Tibial nerve (tissue), 4 donors: Measurements from ENCODE around the gene USP48. TPM values are rescaled to one million over a fixed set of nuclear protein-coding genes. Genes with fewer than 3 reads are reported as not detected.

Source experiments
- DNase-seq, 2 donors: peaks; one replicate each; pipeline ENCODE4 v3.0.0-alpha.2; 2019; ENCODE audit warnings: low spot score in 2 of 2
- H3K27ac ChIP-seq, 4 donors: fragments of 200-600 bp; sonication (generic) in 3 of 4; one replicate each; pipeline ENCODE4 v1.5.1; 2017 to 2019; ENCODE audit warnings: mild to moderate bottlenecking in 1 of 4
- H3K27me3 ChIP-seq, 2 donors: fragments of 200-600 bp; sonication (generic) in 1 of 2; one replicate each; pipeline versions ENCODE4 v1.5.1 to v1.6.0; 2017 to 2019
- H3K36me3 ChIP-seq, 3 donors: fragments of 200-600 bp; sonication (generic); one replicate each; pipeline ENCODE4 v1.5.1; 2018 to 2019
- H3K4me1 ChIP-seq, 4 donors: fragments of 200-600 bp; sonication (generic) in 3 of 4; one replicate each; pipeline ENCODE4 v1.5.1; 2017 to 2019
- H3K4me3 ChIP-seq, 4 donors: fragments of 200-600 bp; sonication (generic) in 3 of 4; one replicate each; pipeline ENCODE4 v1.5.1; 2017 to 2019; ENCODE audit warnings: mild to moderate bottlenecking in 1 of 4, moderate library complexity in 1 of 4
- H3K9me3 ChIP-seq, 4 donors: fragments of 200-600 bp; sonication (generic) in 3 of 4; one replicate each; pipeline ENCODE4 v1.5.1; 2017 to 2019
- EP300 ChIP-seq, 2 donors: sonication (generic); formaldehyde crosslinking; IDR thresholded peaks; one replicate each; pipeline ENCODE4 v1.6.1; 2017; ENCODE audit warnings: antibody characterized with exemption in 2 of 2, mild to moderate bottlenecking in 1 of 2
- POLR2A ChIP-seq, 2 donors: fragments of 450-650 bp; IDR thresholded peaks; one replicate each; pipeline ENCODE4 v1.6.1; 2017; ENCODE audit warnings: antibody characterized with exemption in 2 of 2, mild to moderate bottlenecking in 2 of 2, moderate library complexity in 2 of 2
- WGBS, 2 donors: methylation state at CpG; one replicate each; pipeline ENCODE4 v1.1.5; 2018; 5-methylcytosine and 5-hydroxymethylcytosine counted together
- total RNA-seq, 4 donors: library from RNA; depleted of rRNA; stranded (reverse); fragments of >200 nt; gene quantifications; one replicate each; pipeline ENCODE4 v1.1.0, GENCODE V29; 2016
- TF ChIP-seq, protein P1 (sequence below), 5 experiments: fragments of 200-600 bp in 3 of 5; fragments of 450-650 bp in 2 of 5; sonication (generic) in 3 of 5; IDR thresholded peaks; one replicate each; pipeline ENCODE4 v1.5.1; 2016 to 2019; ENCODE audit warnings: antibody characterized with exemption in 5 of 5, mild to moderate bottlenecking in 3 of 5, moderate library complexity in 2 of 5

Gene USP48
- total RNA-seq, 4 donors from 2014 or later: 51.1 to 65.9 (median 58.7) TPM

DNA sequence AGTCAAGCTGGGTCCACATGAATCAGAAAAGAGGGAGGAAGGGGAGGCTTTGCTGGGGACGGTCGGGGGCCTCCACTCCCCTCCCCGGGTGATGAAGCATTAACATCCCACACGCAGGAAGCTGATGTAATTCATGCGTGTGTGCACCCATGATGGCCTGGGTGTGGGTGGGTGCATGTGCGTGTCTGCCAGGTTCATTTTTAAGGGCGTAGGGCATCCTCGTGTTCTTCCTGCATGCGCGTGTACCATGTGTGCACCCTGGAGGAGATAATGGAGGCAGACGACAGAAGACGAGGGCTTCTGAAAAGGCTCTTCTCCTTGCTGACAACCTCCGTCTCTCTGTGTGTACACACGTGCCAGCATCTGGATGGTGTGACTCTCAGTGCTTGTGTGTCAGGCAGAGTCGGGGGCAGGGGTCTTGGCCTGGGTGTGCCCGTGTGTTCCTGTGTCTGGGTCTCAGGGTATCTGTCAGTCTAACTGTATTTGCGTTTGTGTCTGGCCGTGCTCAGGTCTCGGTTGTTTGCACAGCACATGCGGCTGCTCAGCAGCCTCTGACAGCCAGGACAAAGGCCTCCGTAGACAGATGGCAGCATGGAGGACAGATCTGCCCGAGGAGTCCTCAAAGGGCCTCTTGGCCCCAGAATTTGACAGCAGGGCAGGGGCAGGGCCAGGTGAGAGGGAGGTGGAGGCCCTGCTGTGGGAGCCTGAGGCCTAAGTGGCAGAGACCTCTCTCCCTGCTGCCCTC is 116.2 kb downstream of the USP48 start:
- Histone ChIP-seq H3K4me1 (peaks cover 0 to 32% (median 13%) of the 10 kb centered on the region in 4 donors), H3K27me3 (peaks cover 0 to 69% of the 10 kb centered on the region in 2 donors), H3K4me3 (no peak overlapping the region), H3K36me3 (no peaks in the 10 kb centered on the region), H3K9me3 (no peaks in the 10 kb centered on the region), H3K27ac (no peak overlapping the region)
- 56% methylated on average over 16 to 22 of the region's 22 CpGs for WGBS, 2 donors
- no peak for DNase-seq
- TF ChIP-seq POLR2A (IDR thresholded peaks at IDR 0.05) (no peak), EP300 (IDR thresholded peaks at IDR 0.05) (no peak)
- TF ChIP-seq, protein P1, sequence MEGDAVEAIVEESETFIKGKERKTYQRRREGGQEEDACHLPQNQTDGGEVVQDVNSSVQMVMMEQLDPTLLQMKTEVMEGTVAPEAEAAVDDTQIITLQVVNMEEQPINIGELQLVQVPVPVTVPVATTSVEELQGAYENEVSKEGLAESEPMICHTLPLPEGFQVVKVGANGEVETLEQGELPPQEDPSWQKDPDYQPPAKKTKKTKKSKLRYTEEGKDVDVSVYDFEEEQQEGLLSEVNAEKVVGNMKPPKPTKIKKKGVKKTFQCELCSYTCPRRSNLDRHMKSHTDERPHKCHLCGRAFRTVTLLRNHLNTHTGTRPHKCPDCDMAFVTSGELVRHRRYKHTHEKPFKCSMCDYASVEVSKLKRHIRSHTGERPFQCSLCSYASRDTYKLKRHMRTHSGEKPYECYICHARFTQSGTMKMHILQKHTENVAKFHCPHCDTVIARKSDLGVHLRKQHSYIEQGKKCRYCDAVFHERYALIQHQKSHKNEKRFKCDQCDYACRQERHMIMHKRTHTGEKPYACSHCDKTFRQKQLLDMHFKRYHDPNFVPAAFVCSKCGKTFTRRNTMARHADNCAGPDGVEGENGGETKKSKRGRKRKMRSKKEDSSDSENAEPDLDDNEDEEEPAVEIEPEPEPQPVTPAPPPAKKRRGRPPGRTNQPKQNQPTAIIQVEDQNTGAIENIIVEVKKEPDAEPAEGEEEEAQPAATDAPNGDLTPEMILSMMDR (IDR thresholded peaks at IDR 0.05): no peak

DNA sequence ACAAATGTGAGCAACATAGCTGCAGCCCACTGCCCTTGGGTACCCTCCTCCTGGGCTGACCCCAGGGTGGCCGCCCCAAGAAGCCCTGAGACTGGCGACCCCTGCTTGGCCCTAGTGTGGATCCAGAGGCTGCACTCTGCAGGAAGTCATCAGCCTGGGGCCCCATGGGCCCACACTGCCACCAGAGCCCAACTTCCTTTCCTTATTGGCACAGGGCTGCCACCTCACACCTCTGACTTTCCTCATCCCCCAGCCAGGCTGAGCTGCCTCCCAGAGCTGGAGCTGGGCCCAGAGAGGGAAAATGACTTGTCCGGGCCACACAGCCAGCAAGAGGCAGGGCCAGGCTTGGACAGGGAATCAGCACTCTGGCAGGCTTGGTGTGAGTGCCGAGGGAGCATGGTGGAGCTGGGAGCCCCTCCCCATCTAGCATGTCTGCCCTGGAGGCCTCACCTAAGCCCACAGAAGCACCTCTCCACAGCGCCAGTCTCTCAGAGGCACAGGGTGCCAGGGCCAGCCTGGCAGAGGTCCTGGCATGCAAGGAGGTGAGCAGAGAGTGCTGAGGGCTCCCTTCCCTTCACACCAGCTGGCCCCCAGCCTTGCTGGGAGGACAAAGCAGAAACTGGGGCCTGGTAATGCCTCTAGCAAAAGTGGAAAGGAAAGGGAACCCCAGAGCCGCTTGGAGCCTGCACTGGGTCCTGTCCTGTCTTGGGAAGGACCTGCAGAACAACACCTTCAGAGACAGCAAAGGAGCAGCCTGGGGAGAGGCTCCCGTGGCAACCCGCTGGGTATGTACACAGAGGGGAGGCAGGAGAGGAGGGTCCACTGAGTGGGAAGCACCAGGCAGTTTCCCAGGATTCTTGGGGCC is 117.0 kb downstream of the USP48 start:
- Histone ChIP-seq H3K4me3 (no peak overlapping the region), H3K9me3 (no peaks in the 10 kb centered on the region), H3K27me3 (peaks cover 0 to 72% of the 10 kb centered on the region in 2 donors), H3K36me3 (no peaks in the 10 kb centered on the region), H3K27ac (no peak overlapping the region), H3K4me1 (peaks cover 0 to 24% (median 13%) of the 10 kb centered on the region in 4 donors)
- no peak for TF ChIP-seq EP300 (IDR thresholded peaks at IDR 0.05)
- no peak for TF ChIP-seq POLR2A (IDR thresholded peaks at IDR 0.05)
- TF ChIP-seq, protein P1 (IDR thresholded peaks at IDR 0.05): no peak
- 64 to 81% methylated on average over 8 of the region's 8 CpGs for WGBS, 2 donors
- DNase-seq: no peak

DNA sequence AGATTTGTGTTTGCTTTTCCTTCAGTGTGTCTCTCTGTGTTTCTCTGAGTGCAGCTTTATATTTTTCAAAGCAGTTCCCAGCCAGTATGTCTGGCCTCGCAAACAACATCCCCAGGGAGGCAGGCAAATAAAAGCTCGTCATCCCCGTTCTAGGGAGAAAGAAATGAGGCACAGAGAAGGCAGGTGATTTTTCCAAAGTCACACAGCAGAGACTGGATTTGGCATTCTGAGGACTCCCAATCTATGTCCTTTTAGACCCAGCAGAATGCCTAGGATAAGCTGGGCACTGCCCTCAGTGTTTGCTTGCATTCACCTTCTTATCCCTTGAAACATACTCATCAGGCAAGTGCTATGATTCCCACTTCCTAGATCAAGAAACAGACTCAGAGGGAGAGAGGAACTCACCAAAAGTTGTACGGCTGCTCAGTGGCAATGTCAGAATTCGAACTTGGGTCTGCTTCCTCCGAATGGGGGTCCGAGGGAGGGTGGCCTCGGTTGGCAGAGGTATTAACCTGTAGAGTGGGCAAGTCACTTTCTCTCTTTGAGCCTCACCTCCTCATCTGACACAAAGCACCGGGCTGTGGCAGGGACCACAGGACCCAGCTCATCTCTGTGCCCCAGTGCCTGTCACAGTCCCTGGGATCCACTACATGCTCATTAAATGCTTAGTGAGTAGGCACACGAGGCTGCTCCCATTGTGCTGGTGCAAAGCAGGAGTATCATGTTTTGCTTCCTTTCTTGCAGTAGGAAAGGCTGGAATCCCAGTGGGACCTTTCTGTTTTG is 118.0 kb downstream of the USP48 start:
- Histone ChIP-seq H3K27me3 (peaks cover 0 to 68% of the 10 kb centered on the region in 2 donors), H3K27ac (no peak overlapping the region), H3K9me3 (no peaks in the 10 kb centered on the region), H3K36me3 (no peaks in the 10 kb centered on the region), H3K4me3 (no peak overlapping the region), H3K4me1 (peaks cover 0 to 18% (median 13%) of the 10 kb centered on the region in 4 donors)
- no peak for DNase-seq
- no peak for TF ChIP-seq EP300 (IDR thresholded peaks at IDR 0.05)
- TF ChIP-seq, protein P1 (IDR thresholded peaks at IDR 0.05): no peak
- no peak for TF ChIP-seq POLR2A (IDR thresholded peaks at IDR 0.05)
- 64 to 78% methylated on average over 10 of the region's 10 CpGs for WGBS, 2 donors

DNA sequence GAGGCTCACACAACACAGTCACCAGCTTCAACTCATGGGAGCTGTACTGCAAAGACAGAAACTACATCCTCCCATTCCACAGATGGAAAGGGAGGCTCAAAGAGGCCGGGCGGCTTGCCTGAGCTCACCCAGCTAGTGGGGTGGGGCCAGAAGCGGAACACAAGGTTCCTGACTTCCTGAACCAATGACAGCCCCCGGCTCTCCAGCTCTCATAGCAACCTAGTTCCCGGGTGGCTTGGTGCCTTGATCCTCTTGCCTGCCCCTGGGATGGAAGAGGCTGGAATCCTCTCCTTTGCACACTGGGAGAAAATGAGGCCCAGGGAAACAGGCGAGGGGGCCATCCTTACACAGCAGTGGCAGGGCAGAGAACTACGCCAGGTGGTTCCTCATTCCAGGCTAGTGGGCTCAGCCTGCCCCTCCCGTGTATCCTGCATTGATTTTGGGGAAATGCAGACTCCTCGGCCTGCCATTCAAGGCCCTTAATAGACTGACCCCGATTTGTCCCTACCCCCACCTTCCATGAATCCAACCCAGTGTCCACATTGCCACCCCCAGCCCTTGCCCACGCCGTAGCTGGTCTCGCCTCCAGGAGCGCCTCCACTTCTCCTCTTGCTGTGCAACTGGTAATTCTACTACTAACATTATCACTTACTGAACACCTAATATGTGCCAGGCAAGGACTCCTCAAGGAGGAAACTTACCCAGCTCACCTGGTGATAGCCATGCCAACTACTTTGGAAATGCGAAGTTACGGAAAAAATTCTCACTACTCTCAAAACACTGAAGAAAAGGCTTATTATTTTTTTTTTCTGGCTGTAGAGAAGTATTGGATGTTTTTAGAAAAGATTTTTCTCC is 118.8 kb downstream of the USP48 start:
- H3K9me3 ChIP-seq: no peaks in the 10 kb centered on the region
- no peaks in the 10 kb centered on the region for H3K36me3 ChIP-seq
- TF ChIP-seq EP300 (IDR thresholded peaks at IDR 0.05): no peak
- no peak for TF ChIP-seq POLR2A (IDR thresholded peaks at IDR 0.05)
- TF ChIP-seq, protein P1 (IDR thresholded peaks at IDR 0.05): no peak
- DNase-seq: no peak
- no peak overlapping the region for H3K27ac ChIP-seq
- H3K27me3 ChIP-seq: peaks cover 0 to 69% of the 10 kb centered on the region in 2 donors
- no peak overlapping the region for H3K4me3 ChIP-seq
- H3K4me1 ChIP-seq: peaks cover 0 to 15% (median 8%) of the 10 kb centered on the region in 4 donors
- WGBS, 2 donors: 71 to 77% methylated on average over 13 to 16 of the region's 16 CpGs
